ENCODE results near the gene SOX1.

The SOX1 gene

GRCh38 chr13:112096959-112097358 lies 30.0 kb downstream of the SOX1 start:
- no peak for DNase-seq (ENCODE audit: low read depth in 2 of 2)
- no peak overlapping the region for H3K4me3 ChIP-seq (replicated peaks in 1 of 2; ENCODE audit: low read depth in 2 of 2, low read length in 2 of 2)
- TF ChIP-seq CTCF (IDR thresholded peaks at IDR 0.05; ENCODE audit: low read depth, low read length), result no peak

- TF ChIP-seq CTCF (IDR thresholded peaks at IDR 0.05; ENCODE audit: low read depth, low read length), result no peak
- DNase-seq (ENCODE audit: low read depth in 2 of 2), result no peak
- H3K4me3 ChIP-seq (replicated peaks in 1 of 2; ENCODE audit: low read depth in 2 of 2, low read length in 2 of 2), result no peak overlapping the region
Measured at GRCh38 chr13:112097770-112098169, 30.8 kb downstream of the SOX1 start.

- no peak overlapping the region for H3K4me3 ChIP-seq (replicated peaks in 1 of 2; ENCODE audit: low read depth in 2 of 2, low read length in 2 of 2)
- no peak for DNase-seq (ENCODE audit: low read depth in 2 of 2)
- TF ChIP-seq CTCF (IDR thresholded peaks at IDR 0.05; ENCODE audit: low read depth, low read length), result no peak
Measured at GRCh38 chr13:112098699-112099098, 31.8 kb downstream of the SOX1 start.

- no peak overlapping the region for H3K4me3 ChIP-seq (replicated peaks in 1 of 2; ENCODE audit: low read depth in 2 of 2, low read length in 2 of 2)
- TF ChIP-seq CTCF (IDR thresholded peaks at IDR 0.05; ENCODE audit: low read depth, low read length), result no peak
- DNase-seq (ENCODE audit: low read depth in 2 of 2), result no peak
Measured at GRCh38 chr13:112101360-112101930, 34.5 kb downstream of the SOX1 start.

- no peak overlapping the region for H3K4me3 ChIP-seq (replicated peaks in 1 of 2; ENCODE audit: low read depth in 2 of 2, low read length in 2 of 2)
- TF ChIP-seq CTCF (IDR thresholded peaks at IDR 0.05; ENCODE audit: low read depth, low read length), result no peak
- DNase-seq (ENCODE audit: low read depth in 2 of 2), result no peak
Measured at GRCh38 chr13:112102243-112102642, 35.3 kb downstream of the SOX1 start.

- no peak for TF ChIP-seq CTCF (IDR thresholded peaks at IDR 0.05; ENCODE audit: low read depth, low read length)
- DNase-seq (ENCODE audit: low read depth in 2 of 2), result no peak
- H3K4me3 ChIP-seq (replicated peaks in 1 of 2; ENCODE audit: low read depth in 2 of 2, low read length in 2 of 2), result no peak overlapping the region
Measured at GRCh38 chr13:112103260-112103838, 36.4 kb downstream of the SOX1 start.

Measured in cardiac fibroblast (primary cell).